ENCODE results near the gene KYAT1. TPM values are rescaled to one million over a fixed set of nuclear protein-coding genes. Genes with fewer than 3 reads are reported as not detected.

The KYAT1 gene
- total and polyA plus RNA-seq, 2 donors from 2014 or later: 5.1 to 17.0 TPM

GRCh38 chr9:128838338-128838737 is 43.4 kb downstream of the KYAT1 start:
- FAIRE-seq (no peak), DNase-seq (peak in 2 of 5 donors; percentile 15 to 20)
- Histone ChIP-seq H3K9me3 (ENCODE audit: control insufficient read depth in 2 of 3, insufficient read depth in 1 of 3, low read length in 3 of 3) (no peaks in the 10 kb centered on the region), H3K4me3 (ENCODE audit: low read length in 3 of 3) (no peak overlapping the region), H3K27ac (ENCODE audit: low read depth in 2 of 2, low read length in 2 of 2) (no peak overlapping the region), H3K9ac (ENCODE audit: low read length in 3 of 3) (no peak overlapping the region), H3K4me1 (ENCODE audit: control insufficient read depth in 2 of 3, insufficient read depth in 2 of 3, low read depth in 1 of 3, low read length in 3 of 3) (no peaks in the 10 kb centered on the region), H3K36me3 (ENCODE audit: control insufficient read depth in 2 of 3, insufficient read depth in 3 of 3, low read length in 3 of 3) (peaks cover 0 to 8% (median 0%) of the 10 kb centered on the region in 3 donors), H3K27me3 (ENCODE audit: control insufficient read depth, insufficient read depth, low read length) (no peaks in the 10 kb centered on the region)
- intact Hi-C loops (cut with DNase I): no loop called here
- no peak for TF ChIP-seq CTCF (IDR thresholded peaks at IDR 0.05; ENCODE audit: borderline replicate concordance, extremely low read depth, insufficient read depth)

- intact Hi-C loops (cut with DNase I): no loop called here
- DNase-seq (peak in 2 of 5 donors; percentile 23 to 39), FAIRE-seq (no peak)
- Histone ChIP-seq H3K4me3 (ENCODE audit: low read length in 3 of 3) (no peak overlapping the region), H3K27ac (ENCODE audit: low read depth in 2 of 2, low read length in 2 of 2) (no peak overlapping the region), H3K36me3 (ENCODE audit: control insufficient read depth in 2 of 3, insufficient read depth in 3 of 3, low read length in 3 of 3) (peaks cover 0 to 4% (median 0%) of the 10 kb centered on the region in 3 donors), H3K4me1 (ENCODE audit: control insufficient read depth in 2 of 3, insufficient read depth in 2 of 3, low read depth in 1 of 3, low read length in 3 of 3) (no peaks in the 10 kb centered on the region), H3K9ac (ENCODE audit: low read length in 3 of 3) (no peak overlapping the region), H3K9me3 (ENCODE audit: control insufficient read depth in 2 of 3, insufficient read depth in 1 of 3, low read length in 3 of 3) (no peaks in the 10 kb centered on the region), H3K27me3 (ENCODE audit: control insufficient read depth, insufficient read depth, low read length) (no peaks in the 10 kb centered on the region)
- TF ChIP-seq CTCF (IDR thresholded peaks at IDR 0.05; ENCODE audit: borderline replicate concordance, extremely low read depth, insufficient read depth): no peak
These were observed 45.1 kb downstream of the KYAT1 start for GRCh38 chr9:128836509-128837145.

- Histone ChIP-seq H3K9me3 (ENCODE audit: control insufficient read depth in 2 of 3, insufficient read depth in 1 of 3, low read length in 3 of 3) (no peaks in the 10 kb centered on the region), H3K36me3 (ENCODE audit: control insufficient read depth in 2 of 3, insufficient read depth in 3 of 3, low read length in 3 of 3) (peaks cover 0 to 4% (median 0%) of the 10 kb centered on the region in 3 donors), H3K27me3 (ENCODE audit: control insufficient read depth, insufficient read depth, low read length) (no peaks in the 10 kb centered on the region), H3K4me3 (ENCODE audit: low read length in 3 of 3) (no peak overlapping the region), H3K9ac (ENCODE audit: low read length in 3 of 3) (no peak overlapping the region), H3K27ac (ENCODE audit: low read depth in 2 of 2, low read length in 2 of 2) (no peak overlapping the region), H3K4me1 (ENCODE audit: control insufficient read depth in 2 of 3, insufficient read depth in 2 of 3, low read depth in 1 of 3, low read length in 3 of 3) (no peaks in the 10 kb centered on the region)
- peak in 2 of 5 donors; percentile 25 to 61 for DNase-seq
- intact Hi-C loops (cut with DNase I): no loop called here
- FAIRE-seq: no peak
- TF ChIP-seq CTCF (IDR thresholded peaks at IDR 0.05; ENCODE audit: borderline replicate concordance, extremely low read depth, insufficient read depth): no peak
These were observed 46.2 kb downstream of the KYAT1 start for GRCh38 chr9:128835246-128836210.
